Measurements from ENCODE around the gene DLG2.
A peak's percentile ranks its signal among the peaks of the same experiment; 100 is the strongest.

Gene DLG2

DNA sequence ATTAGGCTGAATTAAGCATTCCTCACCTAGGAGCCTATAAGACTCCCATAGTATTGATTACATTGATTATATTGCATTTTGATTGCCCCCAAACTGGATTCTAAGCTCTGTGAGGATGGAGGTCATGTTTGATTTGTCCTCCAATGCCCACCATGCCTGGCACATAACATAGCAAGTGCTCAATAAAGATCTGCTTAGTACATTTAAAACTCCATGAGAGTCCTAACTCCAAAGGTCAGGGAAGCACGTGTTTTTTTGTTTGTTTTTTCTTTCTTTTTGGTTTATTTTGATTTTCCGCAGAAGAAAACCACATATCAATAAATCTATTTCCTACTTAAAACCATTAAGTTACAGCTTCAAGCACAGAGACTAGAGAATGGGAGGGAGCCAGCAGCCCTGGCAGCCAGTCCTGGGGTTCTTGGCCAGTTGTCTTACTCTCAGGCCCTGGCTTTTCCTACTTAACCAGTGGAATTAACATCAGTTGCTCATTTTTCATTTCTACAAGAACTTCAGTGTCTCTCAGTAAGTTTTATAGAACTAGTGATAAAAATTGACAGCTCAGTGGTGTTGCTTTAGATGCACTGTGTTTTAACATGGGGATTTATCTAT is 1911.1 kb downstream of the DLG2 start:
- DNase-seq (ENCODE audit: low spot score) = no peak

- DNase-seq (ENCODE audit: low spot score) = no peak
These were observed 1913.4 kb downstream of the DLG2 start for GRCh38 chr11:83713708-83714107.

DNA sequence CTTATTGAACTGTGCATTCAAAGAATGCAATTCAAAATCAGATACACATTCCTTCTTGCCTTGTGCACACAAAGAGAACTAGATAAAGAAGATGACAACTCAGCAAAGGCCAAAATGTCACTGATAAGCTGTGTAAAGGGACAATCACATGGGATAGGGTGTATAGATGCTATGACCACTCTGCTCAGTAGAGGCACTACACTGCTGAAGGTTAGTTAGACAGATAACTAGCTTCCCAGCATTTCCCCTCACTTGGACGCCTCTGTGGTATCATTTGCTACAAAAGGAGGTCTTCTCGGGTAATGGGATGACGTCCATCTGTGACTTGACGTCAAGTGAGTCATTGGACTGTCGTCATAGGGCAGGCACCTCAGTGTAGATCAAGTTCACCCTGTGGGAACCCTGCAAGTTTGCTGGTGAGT is 1916.0 kb downstream of the DLG2 start:
- no peak for DNase-seq (ENCODE audit: low spot score)

DNA sequence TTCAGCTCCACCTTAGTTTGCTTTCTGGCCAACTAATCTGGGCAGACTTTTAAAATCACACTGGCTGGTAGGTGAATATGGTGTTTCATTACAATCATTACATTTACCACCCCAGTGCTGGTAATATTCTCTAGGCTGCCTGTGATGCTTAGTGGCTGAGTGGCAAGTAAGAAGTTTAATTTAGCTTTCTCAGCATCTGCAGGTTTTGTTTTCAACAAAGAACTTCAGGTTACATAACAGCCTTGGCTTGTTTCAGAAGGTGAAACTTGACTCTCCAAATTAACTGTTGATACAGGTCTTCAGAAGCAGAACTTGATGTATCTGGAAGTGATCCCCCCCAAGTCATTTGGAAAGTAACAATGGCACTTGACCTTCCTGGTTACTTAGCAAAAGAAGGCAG is 1917.7 kb downstream of the DLG2 start:
- no peak for DNase-seq (ENCODE audit: low spot score)

DNA sequence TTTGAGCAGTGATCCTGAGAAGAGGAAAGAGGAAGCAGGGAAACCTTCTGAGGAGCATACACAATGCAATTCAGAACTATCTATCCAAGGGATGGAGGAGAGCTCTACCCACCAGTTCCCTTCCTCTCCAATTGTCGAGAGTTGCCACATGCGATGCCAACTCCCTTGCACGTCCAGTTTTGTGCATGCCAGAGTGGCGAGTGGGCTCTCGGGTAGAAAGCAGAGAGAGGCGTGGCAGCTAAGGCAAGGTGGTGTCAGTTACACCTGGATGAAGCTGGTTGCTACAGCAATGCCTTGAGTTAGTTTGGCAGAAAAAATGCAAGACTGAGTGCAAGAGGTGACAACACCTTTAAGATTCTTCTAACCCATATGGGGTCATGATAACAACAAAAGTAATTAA is 1920.6 kb downstream of the DLG2 start:
- no peak for DNase-seq (ENCODE audit: low spot score)

GRCh38 chr11:83702796-83703195 is 1924.3 kb downstream of the DLG2 start:
- DNase-seq (ENCODE audit: low spot score) = no peak

- DNase-seq (ENCODE audit: low spot score) = no peak
These were observed 1929.6 kb downstream of the DLG2 start for GRCh38 chr11:83697518-83697917.

GRCh38 chr11:83695046-83695445 is 1932.1 kb downstream of the DLG2 start:
- no peak for DNase-seq (ENCODE audit: low spot score)

DNA sequence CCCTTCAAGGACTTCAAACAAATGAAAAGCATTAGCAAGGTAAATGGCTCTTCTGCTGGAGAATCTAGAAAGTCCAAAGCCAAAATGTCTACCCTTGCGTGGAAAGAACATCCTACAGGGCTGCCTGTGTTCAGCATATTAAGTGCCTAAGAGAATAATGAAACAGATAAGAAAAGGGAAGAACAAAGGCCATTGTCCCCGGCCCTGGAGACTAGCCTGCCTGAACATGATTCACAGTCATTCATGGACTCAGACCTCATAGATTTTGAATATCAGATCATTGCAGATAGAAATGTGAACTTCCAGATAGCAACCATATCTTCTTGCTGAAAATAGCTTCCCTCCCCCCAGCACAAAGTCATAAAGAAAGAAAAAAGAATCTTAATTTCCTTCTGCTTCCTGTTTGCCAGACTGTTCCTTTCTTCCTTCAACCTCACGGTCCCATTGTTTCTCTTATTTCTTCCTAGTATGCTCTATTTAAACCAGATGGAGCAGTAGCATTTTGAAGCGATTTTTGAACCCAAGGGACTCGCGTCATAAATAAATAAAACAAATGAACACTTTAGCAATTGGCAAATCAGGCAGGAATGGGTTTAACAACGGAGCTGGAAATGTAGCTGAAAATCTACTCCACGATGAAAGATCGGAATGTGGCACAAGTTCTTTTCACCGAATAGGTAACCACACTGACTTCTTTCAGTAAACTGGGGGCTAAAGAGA is 1932.8 kb downstream of the DLG2 start:
- no peak for DNase-seq (ENCODE audit: low spot score)

DNA sequence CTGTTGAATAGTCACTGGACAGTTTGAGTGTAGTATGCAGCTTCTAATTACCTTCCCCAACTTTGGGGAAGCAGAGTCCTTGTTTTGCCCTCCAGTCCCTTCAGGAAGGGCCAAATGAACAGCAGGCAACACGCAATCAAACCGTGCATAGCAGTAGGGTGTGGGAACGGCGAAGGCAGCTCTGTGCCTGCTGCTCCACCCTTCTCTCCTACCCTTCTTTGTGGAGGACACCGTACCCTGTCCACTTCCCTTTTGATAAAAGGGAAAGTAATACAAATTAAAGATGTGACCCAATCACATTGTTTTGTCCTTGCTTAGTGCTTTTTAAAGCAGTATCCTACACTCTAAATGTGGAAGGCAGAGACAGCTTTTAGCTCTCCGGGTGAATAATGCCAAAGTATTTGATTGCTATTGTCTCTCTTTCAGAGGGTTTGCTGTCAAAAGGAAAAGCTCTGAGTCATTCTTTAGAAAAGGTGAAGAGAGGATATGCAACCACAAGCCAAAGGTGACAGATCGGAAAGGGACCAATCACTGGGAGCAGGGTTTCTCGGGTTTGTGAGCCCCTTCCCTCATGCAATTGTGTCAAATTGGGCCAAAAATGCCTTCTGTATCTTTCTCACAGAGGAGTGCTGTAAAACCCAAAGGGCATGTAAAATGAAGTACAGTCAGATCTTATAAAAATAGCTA is 1933.7 kb downstream of the DLG2 start:
- no peak for DNase-seq (ENCODE audit: low spot score)

GRCh38 chr11:83692675-83693074 is 1934.5 kb downstream of the DLG2 start:
- DNase-seq (ENCODE audit: low spot score) = no peak

GRCh38 chr11:83691451-83691950 is 1935.6 kb downstream of the DLG2 start:
- DNase-seq (ENCODE audit: low spot score) = no peak

- DNase-seq (ENCODE audit: low spot score) = no peak
These were observed 1937.9 kb downstream of the DLG2 start for GRCh38 chr11:83689144-83689780.

DNA sequence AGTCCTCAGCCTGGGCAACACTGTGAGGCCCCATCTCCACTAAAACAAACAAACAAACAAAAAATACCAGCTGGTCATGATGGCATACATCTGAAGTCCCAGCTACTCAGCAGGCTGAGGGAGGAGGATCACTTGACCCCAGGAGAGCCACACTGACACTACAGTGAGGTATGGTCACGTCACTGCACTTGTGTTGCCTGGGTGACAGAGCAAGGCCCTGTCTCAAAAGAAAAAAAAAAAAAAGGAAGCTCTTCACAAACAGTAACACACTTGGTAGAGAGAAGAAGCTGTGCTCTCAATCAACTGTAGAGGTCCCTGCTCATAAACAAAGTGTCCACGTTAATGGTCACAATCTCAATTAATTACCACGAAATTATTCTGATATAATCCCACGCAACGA is 1939.4 kb downstream of the DLG2 start:
- DNase-seq (ENCODE audit: low spot score) = no peak

GRCh38 chr11:83685730-83686129 is 1941.4 kb downstream of the DLG2 start:
- no peak for DNase-seq (ENCODE audit: low spot score)

- DNase-seq (ENCODE audit: low spot score) = no peak
These were observed 1943.1 kb downstream of the DLG2 start for GRCh38 chr11:83684071-83684470.

- no peak for DNase-seq (ENCODE audit: low spot score)
These were observed 1944.6 kb downstream of the DLG2 start for GRCh38 chr11:83682611-83682973.

GRCh38 chr11:83681906-83682610 is 1945.1 kb downstream of the DLG2 start:
- DNase-seq (ENCODE audit: low spot score) = no peak

GRCh38 chr11:83681031-83681781 is 1945.9 kb downstream of the DLG2 start:
- peak; percentile 69 for DNase-seq (ENCODE audit: low spot score)

GRCh38 chr11:83680321-83680720 is 1946.8 kb downstream of the DLG2 start:
- DNase-seq (ENCODE audit: low spot score) = no peak

DNA sequence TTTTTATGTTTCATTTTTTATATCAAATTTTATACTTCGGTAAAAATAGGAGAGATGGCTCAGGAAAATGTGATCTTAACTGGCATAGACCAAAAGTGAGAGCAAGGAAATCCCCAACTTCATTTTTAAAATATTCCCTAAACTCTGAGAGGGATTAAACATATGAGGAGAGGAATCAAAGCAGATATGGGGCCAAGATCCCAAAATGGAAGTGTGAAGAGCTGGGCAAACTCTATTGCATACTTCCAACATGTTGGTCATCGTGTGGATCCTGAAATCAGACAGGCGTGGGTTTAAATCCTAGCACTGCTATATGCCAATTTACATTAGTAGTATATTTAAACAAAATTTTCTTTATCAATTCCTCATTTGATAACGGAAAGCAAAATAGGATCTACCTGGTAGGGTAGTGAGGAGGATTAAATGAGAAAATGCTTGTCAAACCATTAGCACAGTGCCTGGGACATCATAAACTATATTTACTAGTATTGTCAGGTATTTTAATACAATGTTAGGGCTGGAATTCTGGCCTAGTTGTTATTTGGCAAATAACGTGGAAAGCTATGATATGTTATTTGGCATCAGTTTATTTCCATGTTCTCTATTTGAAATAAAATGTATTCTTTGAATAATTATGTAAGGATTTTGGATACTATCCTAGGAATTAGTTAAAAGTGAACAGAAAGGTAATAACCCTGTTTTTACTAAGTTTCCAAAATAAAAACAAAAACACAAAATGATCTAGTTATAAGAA is 1948.1 kb downstream of the DLG2 start:
- DNase-seq (ENCODE audit: low spot score) = no peak
